ENCODE measurements around the gene RNF225.
"Not testable (repeated sequence)": the region's sequence is repeated elsewhere in the genome, so short reads cannot be mapped to it uniquely, and the experiment has no call there.

Gene RNF225

DNA sequence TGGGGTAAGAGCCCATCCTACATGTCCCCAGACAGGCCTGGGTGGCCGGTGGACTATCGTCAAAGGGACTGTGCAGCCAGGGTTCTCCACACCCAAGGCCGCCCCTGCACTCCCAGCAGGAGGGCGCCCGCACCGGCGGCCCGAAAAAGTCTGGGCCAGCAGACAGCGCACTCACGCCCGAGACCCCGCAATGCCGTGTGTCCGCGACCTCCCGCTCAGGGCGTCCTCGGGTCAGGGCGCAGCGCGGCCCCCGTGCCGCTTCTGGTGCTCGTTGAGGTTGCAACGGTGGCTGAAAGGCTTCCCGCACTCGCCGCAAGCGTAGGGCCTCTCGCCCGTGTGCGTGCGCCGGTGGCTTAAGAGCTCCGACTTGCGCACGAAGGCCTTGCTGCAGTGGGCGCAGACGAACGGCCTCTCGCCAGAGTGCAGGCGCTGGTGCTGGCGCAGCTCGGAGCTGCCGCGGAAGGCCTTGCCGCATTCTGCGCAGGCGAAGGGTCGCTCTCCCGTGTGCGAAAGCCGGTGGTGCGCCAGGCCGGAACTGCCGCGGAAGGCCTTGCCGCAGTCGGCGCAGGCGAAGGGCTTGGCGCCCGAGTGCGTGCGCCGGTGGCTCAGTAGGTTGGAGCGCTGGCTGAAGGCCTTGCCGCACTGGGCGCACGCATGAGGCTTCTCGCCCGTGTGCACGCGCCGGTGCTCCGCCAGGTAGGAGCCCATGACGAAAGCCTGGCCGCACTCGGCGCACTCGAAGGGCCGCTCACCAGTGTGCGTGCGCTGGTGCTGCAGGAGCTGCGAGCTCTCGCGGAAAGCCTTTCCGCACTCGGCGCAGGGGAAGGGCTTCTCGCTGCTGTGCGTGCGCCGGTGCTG lies 39.3 kb upstream of the RNF225 start:
- ATAC-seq, result peak; percentile 69

DNA sequence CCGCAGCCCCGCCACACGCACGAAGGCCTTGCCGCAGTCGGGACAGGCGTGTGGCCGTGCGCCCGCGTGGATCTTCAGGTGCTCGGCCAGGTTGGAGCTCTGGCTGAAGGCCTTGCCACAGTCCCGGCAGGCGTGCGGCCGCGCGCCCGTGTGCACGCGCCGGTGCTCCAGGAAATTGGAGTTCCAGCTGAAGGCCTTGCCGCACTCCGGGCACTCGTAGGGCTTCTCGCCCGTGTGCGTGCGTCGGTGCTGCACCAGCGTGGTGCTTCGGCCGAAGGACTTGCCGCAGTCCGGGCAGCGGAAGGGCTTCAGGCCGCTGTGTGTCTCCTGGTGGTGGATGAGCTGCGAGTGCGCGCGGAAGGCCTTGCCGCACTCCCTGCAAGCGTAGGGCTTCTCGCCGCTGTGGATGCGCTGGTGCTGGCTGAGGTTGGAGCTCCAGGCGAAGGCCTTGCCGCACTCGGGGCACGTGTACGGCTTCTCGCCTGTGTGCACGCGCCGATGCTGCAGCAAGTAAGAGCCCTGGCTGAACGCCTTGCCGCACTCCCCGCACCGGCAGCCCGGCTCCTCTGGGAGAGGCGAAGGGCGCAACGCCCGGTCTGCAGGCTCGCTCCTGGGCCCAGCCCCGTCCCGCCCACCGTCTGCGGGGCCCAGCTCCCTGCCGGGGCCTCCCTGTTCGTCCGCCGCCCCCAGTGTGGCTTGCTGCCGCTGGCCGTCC lies 38.5 kb upstream of the RNF225 start:
- Mint-ChIP-seq H3K9me3 (no peaks in the 10 kb centered on the region), H3K4me3 (peak overlapping the region; percentile 68), H3K27ac (peak overlapping the region; percentile 71), H3K36me3 (peaks cover 8% of the 10 kb centered on the region), H3K4me1 (peaks cover 31% of the 10 kb centered on the region), H3K27me3 (no peaks in the 10 kb centered on the region)
- no peak for ATAC-seq

More for the DNA sequence above, 39.3 kb upstream of the RNF225 start:
- Mint-ChIP-seq H3K9me3 (no peaks in the 10 kb centered on the region), H3K27me3 (no peaks in the 10 kb centered on the region), H3K4me3 (peak overlapping the region; percentile 68), H3K4me1 (peaks cover 30% of the 10 kb centered on the region), H3K36me3 (peaks cover 16% of the 10 kb centered on the region), H3K27ac (peak overlapping the region; percentile 71)

DNA sequence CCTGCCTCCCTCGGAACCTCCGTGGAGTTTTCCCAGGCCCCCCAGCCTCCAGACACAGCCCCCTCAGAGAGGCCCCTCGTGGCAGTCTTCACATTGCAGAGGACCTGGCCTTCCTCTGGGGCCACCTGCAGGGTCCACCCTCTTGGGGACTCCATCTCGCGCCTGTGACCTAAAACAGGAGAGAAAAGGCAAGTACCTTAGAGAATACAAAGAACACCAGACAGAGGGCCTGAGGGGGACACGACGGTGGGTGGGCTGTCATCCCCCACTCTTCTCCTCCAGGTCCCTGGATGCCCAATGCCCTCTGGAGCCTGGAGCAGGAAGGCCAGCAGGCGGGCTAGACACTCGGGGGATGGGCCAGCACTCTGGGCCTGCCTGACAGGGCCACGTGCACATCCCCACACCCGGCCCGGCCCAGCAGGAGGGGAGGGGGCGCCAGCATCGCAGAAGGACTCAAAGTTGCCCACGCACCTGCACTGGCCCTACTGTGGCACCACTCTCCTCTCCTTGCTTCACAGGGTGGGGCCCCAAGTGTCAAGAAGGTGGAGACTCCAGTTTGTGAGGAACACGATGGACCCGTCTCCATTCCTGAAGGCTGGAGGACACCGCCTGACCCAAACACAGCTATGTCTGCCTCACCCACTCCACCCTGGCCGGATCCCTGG lies 37.8 kb upstream of the RNF225 start:
- Mint-ChIP-seq H3K4me3 (peak overlapping the region; percentile 38), H3K36me3 (peaks cover under 1% of the 10 kb centered on the region)
- no peak for ATAC-seq

DNA sequence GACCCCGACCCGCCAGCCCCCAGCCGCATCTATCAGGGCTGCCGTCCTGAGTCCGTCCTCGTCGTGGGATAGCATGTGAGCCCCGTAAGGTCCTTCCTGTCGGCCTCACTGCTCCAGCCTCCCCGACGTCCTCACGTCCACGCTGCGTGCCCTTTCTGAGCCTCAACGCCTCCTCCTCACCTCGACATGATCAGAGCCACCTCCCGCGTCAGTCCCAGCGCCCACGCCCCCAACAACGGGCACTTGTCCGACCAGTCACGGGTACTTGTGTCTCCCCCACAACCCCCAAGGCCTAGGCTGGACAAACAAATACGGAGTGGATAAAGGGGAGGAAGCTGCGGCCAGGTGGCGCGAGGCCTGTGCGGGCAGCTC lies 33.6 kb upstream of the RNF225 start:
- peak; percentile 51 for ATAC-seq
- H3K36me3 Mint-ChIP-seq, result no peaks in the 10 kb centered on the region
- H3K27ac Mint-ChIP-seq, result peak overlapping the region; percentile 88
- H3K4me3 Mint-ChIP-seq, result peak overlapping the region; percentile 93
- no peaks in the 10 kb centered on the region for H3K27me3 Mint-ChIP-seq
- no peaks in the 10 kb centered on the region for H3K9me3 Mint-ChIP-seq
- H3K4me1 Mint-ChIP-seq, result peaks cover 25% of the 10 kb centered on the region

More for the DNA sequence above, 37.8 kb upstream of the RNF225 start:
- Mint-ChIP-seq H3K27me3 (no peaks in the 10 kb centered on the region), H3K27ac (no peak overlapping the region), H3K4me1 (peaks cover 25% of the 10 kb centered on the region), H3K9me3 (no peaks in the 10 kb centered on the region)

DNA sequence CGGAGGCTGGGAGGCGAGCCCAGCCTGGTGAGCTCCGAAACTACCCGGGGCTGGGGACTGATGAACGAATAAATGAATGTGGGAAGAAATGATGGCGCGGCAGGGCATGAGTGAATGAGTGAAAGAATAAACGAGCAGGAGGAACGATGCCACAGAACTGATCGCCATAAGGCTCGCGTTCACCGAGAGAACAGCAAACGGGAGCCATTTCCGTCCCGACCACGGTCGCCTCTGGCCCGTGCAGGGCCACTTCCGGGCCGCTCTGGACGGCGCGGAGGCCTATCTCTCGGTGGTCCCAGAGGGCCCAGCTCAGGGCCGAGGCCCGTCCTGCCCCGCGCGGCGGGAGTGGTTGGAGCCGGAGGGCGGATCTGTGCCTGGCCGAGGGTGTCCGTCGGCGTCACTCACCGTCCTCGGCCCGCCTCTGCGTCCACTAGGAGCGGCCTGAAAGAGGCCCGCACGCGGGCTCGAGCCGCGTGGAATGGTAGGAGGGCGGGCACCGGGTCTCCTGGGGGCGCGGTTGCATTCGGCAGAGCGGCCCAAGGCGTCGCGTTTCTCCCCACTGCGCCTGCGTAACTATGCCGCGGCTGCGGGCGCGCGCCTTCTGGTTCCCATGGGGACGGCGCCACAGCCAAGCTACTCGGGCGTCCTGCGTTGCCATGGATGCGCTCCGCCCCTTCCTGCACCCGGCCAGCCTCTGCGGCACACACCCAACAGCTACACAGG lies 33.0 kb upstream of the RNF225 start, which contains the start of gene ZNF497:
TSS of gene ZNF497 (minus strand) at position 480 of the 723 bp plus-strand sequence. CDS start 5,116 bp downstream, outside the sequence.
- no peaks in the 10 kb centered on the region for H3K36me3 Mint-ChIP-seq
- no peaks in the 10 kb centered on the region for H3K9me3 Mint-ChIP-seq
- peak; percentile 95 for ATAC-seq
- peaks cover 23% of the 10 kb centered on the region for H3K4me1 Mint-ChIP-seq
- peak within 1 kb of the TSS; percentile 88 for H3K27ac Mint-ChIP-seq
- H3K4me3 Mint-ChIP-seq, result peak within 1 kb of the TSS; percentile 93
- H3K27me3 Mint-ChIP-seq, result no peaks in the 10 kb centered on the region

DNA sequence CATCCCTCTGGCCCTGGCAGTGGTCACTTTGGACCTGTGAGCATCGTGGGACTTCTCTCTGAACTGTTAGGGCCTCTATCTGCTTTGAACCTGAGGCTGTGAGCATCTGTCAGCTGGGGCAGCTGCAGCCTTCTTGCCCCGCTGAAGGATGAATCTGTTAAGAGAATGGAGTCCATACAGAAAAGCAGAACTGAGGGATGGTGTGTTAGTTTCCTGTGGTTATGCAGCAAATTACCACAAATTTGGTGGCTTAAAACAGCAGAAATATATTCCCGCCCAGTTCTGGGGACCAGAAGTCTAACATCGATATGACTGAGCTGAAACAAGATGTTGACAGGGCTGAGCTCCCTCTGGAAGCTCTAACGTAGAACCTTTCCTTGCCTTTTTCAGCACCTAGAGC lies 31.3 kb upstream of the RNF225 start:
- Mint-ChIP-seq H3K27ac (no peak overlapping the region), H3K4me1 (peaks cover 17% of the 10 kb centered on the region), H3K9me3 (no peaks in the 10 kb centered on the region), H3K36me3 (no peaks in the 10 kb centered on the region), H3K27me3 (no peaks in the 10 kb centered on the region), H3K4me3 (peak overlapping the region; percentile 42)
- no peak for ATAC-seq

DNA sequence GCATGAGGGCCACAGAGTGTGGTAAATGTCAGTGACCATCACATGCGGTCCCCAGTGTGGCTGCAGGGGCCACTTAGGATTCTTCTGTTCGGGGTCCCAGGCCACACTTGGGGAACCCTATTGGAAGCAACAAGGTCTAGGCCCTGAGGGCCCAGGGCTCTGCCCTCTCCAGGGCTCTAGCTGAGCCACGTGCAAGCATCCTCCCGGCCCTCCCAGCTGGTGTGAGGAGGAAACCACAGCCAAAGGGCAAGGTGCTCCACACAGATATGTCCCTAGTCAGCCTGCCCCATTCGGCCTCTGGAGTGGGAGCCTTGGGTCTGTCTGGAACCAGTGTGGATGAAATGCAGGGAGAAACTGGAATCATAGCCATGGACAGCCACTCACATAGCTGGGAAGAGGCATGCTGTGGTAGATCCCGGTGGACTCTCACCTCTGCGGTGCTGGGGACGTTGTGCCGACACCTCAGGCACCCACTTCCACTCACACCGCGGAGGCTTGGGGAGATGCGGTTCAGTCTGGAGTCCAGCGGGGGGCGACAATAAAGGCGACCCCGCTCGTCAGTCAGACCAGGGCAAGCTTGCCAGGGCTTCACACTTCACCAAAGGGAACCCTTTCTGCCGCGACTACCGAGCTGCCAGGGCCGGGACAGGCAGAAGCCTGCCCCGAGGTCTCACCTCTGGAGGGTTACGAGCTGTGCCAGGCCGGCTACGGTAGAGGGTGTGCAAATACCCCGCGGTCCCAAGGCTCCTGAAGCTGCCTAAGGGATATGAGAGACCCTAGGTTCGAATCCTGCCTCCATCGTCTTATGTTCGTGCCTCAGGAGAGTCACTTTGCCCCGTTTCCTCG lies 28.6 kb upstream of the RNF225 start:
- Mint-ChIP-seq H3K9me3 (no peaks in the 10 kb centered on the region), H3K27ac (no peak overlapping the region), H3K27me3 (no peaks in the 10 kb centered on the region), H3K4me1 (peaks cover 14% of the 10 kb centered on the region), H3K36me3 (peaks cover 5% of the 10 kb centered on the region), H3K4me3 (no peak overlapping the region)
- ATAC-seq, result no peak

DNA sequence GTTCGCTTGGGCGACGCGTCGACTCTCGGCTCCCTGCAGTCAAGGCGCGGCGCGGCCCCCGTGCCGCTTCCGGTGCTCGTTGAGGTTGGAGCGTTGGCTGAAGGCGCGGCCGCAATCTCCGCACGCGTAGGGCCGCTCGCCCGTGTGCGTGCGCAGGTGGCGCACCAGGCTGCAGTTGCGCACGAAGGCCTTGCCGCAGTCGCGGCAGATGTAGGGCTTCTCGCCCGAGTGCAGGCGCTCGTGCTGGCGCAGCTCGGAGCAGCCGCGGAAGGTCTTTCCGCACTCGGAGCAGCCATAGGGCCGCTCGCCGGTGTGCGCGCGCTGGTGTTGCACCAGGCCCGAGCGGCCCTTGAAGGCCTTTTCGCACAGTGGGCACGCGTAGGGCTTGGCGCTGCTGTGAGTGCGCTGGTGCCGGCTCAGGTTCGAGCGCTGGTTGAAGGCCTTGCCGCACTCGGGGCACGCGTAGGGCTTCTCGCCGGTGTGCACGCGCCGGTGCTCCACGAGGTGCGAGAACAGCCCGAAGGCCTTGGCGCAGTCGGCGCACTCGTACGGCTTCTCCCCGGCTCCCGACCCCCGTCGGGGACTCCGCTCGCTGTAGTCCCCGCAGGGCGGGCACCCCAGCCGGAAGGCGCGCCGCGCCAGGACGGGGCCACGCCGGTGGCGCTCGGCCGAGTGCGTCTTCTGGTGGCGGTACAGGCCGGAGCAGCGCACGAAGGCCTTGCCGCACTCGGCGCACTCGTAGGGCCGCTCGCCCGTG lies 27.6 kb upstream of the RNF225 start:
- Mint-ChIP-seq H3K9me3 (no peaks in the 10 kb centered on the region), H3K4me1 (peaks cover 9% of the 10 kb centered on the region), H3K36me3 (peaks cover 5% of the 10 kb centered on the region), H3K27ac (no peak overlapping the region), H3K4me3 (no peak overlapping the region), H3K27me3 (no peaks in the 10 kb centered on the region)
- ATAC-seq, result no peak

DNA sequence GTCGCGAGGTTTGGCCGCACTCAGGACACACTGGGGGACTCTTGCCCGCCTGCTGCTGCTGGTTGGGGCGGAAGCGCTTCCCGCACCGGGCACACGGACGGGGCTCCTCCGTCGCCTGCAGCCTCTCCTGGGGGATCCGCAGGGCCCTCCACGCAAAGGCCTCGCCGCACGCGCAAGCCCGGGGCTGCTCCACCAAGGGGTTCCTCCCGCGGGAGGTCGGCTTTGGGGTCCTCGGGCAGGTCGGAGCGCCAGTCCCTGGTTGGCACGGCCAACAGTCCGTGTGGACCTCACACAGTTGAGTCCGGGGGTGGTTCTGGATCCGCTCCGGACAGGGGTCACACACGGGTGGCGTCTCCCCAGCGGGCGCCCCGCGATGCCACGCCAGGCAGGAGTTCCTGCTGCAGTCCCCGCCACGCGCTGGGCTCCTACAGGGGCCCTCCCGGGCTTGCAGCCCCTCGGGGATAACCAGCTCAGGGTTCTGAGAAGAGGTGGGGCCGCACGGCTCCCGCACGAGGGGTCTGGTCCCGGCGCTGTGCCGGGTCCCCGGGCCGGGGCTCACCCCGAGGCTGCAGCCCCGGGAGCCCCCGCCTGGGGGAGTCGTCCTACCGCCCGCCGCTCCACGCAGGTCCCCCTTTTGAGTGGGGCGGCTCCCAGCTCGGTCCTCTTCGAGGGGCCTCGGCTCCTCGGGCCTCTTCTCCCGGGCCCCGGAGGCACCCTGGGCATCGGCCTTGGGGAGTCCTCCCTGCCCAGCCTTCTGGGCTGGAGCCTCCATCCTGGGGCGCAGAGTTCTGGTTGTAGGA lies 26.7 kb upstream of the RNF225 start:
- no peak overlapping the region for H3K4me3 Mint-ChIP-seq
- H3K4me1 Mint-ChIP-seq, result peaks cover 6% of the 10 kb centered on the region
- H3K36me3 Mint-ChIP-seq, result peaks cover 5% of the 10 kb centered on the region
- H3K9me3 Mint-ChIP-seq, result no peaks in the 10 kb centered on the region
- H3K27me3 Mint-ChIP-seq, result no peaks in the 10 kb centered on the region
- no peak overlapping the region for H3K27ac Mint-ChIP-seq
- ATAC-seq, result peak; percentile 51

DNA sequence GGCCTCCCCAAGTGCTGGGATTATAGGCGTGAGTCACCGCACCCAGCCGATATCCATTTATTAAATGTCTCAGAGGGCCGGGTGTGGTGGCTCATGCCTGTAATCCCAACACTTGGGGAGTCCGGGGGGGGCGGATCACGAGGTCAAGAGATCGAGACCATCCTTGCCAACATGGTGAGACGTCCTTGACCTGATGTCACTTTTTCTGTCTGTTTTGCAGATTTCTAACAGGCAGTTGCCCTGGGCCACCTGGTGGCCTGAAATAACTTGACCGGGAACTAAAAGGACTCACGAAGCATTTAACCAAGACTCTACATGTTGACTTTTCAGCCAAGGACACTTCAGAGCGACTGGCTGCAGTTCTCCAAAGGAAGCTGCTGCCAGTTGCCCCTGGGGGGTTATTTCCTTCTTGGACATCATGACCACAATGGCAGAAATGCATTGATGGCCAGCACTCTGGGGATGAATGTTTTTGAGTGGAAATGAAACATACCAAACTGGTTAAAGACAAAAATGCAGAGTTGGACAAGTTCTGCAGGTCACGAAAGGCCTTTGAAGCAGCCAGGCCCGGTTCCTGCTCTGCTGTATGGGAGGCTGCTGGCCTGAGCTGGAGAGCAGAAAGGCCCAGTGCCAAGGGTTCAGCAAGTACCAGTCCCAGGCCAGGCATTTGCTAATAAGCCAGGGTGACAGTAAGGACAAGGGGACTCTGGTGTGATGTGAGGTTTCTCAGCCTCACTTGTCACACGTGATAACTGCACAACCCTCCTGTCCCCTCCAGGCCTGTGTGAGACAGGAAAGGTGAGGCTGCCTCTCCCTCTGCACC lies 22.9 kb upstream of the RNF225 start:
- Mint-ChIP-seq H3K9me3 (no peaks in the 10 kb centered on the region), H3K4me3 (no peak overlapping the region), H3K27ac (no peak overlapping the region), H3K36me3 (peaks cover 5% of the 10 kb centered on the region), H3K4me1 (no peaks in the 10 kb centered on the region), H3K27me3 (no peaks in the 10 kb centered on the region)
- no peak for ATAC-seq

DNA sequence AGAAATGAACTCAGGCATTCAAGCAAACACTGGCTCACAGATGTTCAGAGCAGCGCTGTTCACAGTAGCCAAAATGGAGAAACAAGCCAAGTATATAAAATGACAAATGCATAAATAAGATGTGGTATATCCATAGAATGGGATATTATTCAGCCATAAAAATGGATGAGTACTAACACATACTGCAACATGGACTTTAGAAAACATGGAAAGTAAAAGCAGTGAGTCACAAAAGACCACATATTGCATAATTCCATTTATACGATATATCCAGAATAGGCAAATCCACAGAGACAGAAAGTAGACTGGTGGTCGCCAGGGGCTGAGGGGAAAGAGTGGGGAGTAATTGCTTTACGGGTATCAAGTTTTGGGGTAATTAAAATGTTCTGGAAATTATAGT lies 21.3 kb upstream of the RNF225 start:
- peaks cover 5% of the 10 kb centered on the region for H3K36me3 Mint-ChIP-seq
- ATAC-seq, result no peak
- H3K27ac Mint-ChIP-seq, result no peak overlapping the region
- H3K4me1 Mint-ChIP-seq, result peaks cover 9% of the 10 kb centered on the region
- H3K4me3 Mint-ChIP-seq, result no peak overlapping the region
- no peaks in the 10 kb centered on the region for H3K9me3 Mint-ChIP-seq
- H3K27me3 Mint-ChIP-seq, result no peaks in the 10 kb centered on the region

DNA sequence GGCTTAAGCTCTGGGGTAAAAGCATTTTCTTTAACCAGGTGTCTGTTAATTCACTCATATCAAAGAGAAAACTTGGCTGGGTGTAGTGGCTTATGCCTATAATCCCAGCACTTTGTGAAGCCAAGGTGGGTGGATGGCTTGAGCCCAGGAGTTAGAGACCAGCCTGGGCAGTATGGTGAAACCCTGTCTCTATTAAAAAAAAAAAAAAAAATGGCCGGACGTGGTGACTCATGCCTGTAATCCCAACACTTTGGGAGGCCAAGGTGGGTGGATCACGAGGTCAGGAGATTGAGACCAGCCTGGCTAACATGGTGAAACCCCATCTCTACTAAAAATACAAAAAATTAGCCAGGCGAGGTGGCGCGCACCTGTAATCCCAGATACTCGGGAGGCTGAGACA lies 18.7 kb upstream of the RNF225 start:
- H3K4me1 Mint-ChIP-seq, result peaks cover 22% of the 10 kb centered on the region
- not testable (repeated sequence) for ATAC-seq, H3K9me3 Mint-ChIP-seq, H3K27ac Mint-ChIP-seq, H3K27me3 Mint-ChIP-seq, H3K4me3 Mint-ChIP-seq, H3K36me3 Mint-ChIP-seq
